ENCODE results near the gene PRR15. TPM values are rescaled to one million over a fixed set of nuclear protein-coding genes. Genes with fewer than 3 reads are reported as not detected.
A peak's percentile ranks its signal among the peaks of the same experiment; 100 is the strongest.

Gene PRR15
- total and polyA plus RNA-seq, 8 donors = 6.1 to 53.6 (median 10.3) TPM

GRCh38 chr7:29588212-29588611 is 24.6 kb downstream of the PRR15 start:
- H3K27ac ChIP-seq = no peak overlapping the region
- no peaks in the 10 kb centered on the region for H3K27me3 ChIP-seq
- DNase-seq = no peak
- H3K9me3 ChIP-seq = no peaks in the 10 kb centered on the region
- intact Hi-C loops (cut with DNase I; ENCODE audit: low total_unique reads) = no loop called here
- no peak overlapping the region for H3K4me3 ChIP-seq
- H3K4me1 ChIP-seq = peaks cover 0 to 10% (median 0%) of the 10 kb centered on the region in 4 donors
- WGBS, 5 donors = 61 to 74% (median 66%) methylated on average over 2 of the region's 2 CpGs
- no peaks in the 10 kb centered on the region for H3K36me3 ChIP-seq
- TF ChIP-seq EP300 (IDR thresholded peaks at IDR 0.05) (no peak), POLR2A (IDR thresholded peaks at IDR 0.05) (no peak), POLR2AphosphoS5 (IDR thresholded peaks at IDR 0.05) (no peak), CTCF (IDR thresholded peaks at IDR 0.05) (no peak)

GRCh38 chr7:29588900-29589696 is 25.5 kb downstream of the PRR15 start:
- H3K4me3 ChIP-seq = no peak overlapping the region
- intact Hi-C loops (cut with DNase I; ENCODE audit: low total_unique reads) = no loop called here
- WGBS, 5 donors = 59 to 71% (median 69%) methylated on average over 8 of the region's 8 CpGs
- H3K4me1 ChIP-seq = peaks cover 0 to 10% (median 0%) of the 10 kb centered on the region in 4 donors
- no peaks in the 10 kb centered on the region for H3K27me3 ChIP-seq
- no peak overlapping the region for H3K27ac ChIP-seq
- H3K36me3 ChIP-seq = no peaks in the 10 kb centered on the region
- peak; percentile 45 to 61 for DNase-seq
- TF ChIP-seq CTCF (IDR thresholded peaks at IDR 0.05) (peak in 5 of 7 experiments; percentile 52 to 66 (median 55)), POLR2A (IDR thresholded peaks at IDR 0.05) (no peak), EP300 (IDR thresholded peaks at IDR 0.05) (no peak), POLR2AphosphoS5 (IDR thresholded peaks at IDR 0.05) (no peak)
- H3K9me3 ChIP-seq = no peaks in the 10 kb centered on the region

- Histone ChIP-seq H3K27ac (no peak overlapping the region), H3K4me3 (no peak overlapping the region), H3K9me3 (no peaks in the 10 kb centered on the region), H3K36me3 (no peaks in the 10 kb centered on the region), H3K27me3 (no peaks in the 10 kb centered on the region), H3K4me1 (no peaks in the 10 kb centered on the region)
- WGBS, 5 donors = 74 to 85% (median 79%) methylated on average over 2 of the region's 2 CpGs
- intact Hi-C loops (cut with DNase I; ENCODE audit: low total_unique reads) = no loop called here
- no peak for TF ChIP-seq CTCF (IDR thresholded peaks at IDR 0.05)
- no peak for DNase-seq
These were observed 29.2 kb downstream of the PRR15 start for GRCh38 chr7:29592866-29593265.

- intact Hi-C loops (cut with DNase I; ENCODE audit: low total_unique reads) = no loop called here
- no peaks in the 10 kb centered on the region for H3K9me3 ChIP-seq
- H3K36me3 ChIP-seq = no peaks in the 10 kb centered on the region
- no peaks in the 10 kb centered on the region for H3K27me3 ChIP-seq
- H3K27ac ChIP-seq = no peak overlapping the region
- TF ChIP-seq CTCF (IDR thresholded peaks at IDR 0.05) (no peak), EP300 (IDR thresholded peaks at IDR 0.05) (no peak), POLR2A (IDR thresholded peaks at IDR 0.05) (no peak), POLR2AphosphoS5 (IDR thresholded peaks at IDR 0.05) (no peak)
- H3K4me3 ChIP-seq = no peak overlapping the region
- peaks cover 0 to 3% (median 0%) of the 10 kb centered on the region in 4 donors for H3K4me1 ChIP-seq
- DNase-seq = no peak
These were observed 29.8 kb downstream of the PRR15 start for GRCh38 chr7:29593459-29593858.

All from stomach (tissue), 9 donors.